ENCODE data around the gene TSPAN1.

- TF ChIP-seq CTCF (conservative IDR thresholded peaks at IDR 0.05; ENCODE audit: low read depth, low read length): no peak
- no peak for TF ChIP-seq EZH2 (IDR thresholded peaks at IDR 0.05; ENCODE audit: borderline replicate concordance, low read depth, low read length, poor library complexity, severe bottlenecking)
Measured at GRCh38 chr1:46206399-46206798, 31.5 kb downstream of the TSPAN1 start.
